Measurements from ENCODE around the gene ADH7. TPM values are rescaled to one million over a fixed set of nuclear protein-coding genes. Genes with fewer than 3 reads are reported as not detected.

ADH7 gene
- total RNA-seq (not detected in 2 replicates), polyA plus RNA-seq (not detected in 2 replicates)

DNA sequence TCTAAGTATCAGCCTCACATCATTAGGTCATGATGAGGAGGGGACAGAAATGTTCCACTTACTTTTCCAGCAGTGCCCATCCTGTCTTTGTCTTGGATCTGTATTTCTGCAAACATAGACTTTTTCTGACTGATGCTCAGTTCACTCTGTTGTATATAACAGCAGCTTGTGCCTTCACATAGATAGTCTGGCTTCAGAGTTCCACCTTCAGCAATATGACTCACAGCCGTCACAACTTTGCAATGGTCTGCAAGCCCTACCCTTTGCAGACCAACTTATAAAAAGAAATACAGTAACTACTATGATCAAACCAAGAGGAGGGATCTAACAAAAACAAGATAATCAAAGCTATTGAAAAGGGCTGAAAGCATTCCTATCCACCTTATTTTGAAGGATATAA lies at the start of gene ADH7:
ADH7 (minus strand) TSS at position 189 of the 400 bp plus-strand sequence; CDS start at position 80, 109 bp downstream.
- no peaks in the 10 kb centered on the region for H3K9me3 ChIP-seq (ENCODE audit: low read depth)
- TF ChIP-seq, protein P1, sequence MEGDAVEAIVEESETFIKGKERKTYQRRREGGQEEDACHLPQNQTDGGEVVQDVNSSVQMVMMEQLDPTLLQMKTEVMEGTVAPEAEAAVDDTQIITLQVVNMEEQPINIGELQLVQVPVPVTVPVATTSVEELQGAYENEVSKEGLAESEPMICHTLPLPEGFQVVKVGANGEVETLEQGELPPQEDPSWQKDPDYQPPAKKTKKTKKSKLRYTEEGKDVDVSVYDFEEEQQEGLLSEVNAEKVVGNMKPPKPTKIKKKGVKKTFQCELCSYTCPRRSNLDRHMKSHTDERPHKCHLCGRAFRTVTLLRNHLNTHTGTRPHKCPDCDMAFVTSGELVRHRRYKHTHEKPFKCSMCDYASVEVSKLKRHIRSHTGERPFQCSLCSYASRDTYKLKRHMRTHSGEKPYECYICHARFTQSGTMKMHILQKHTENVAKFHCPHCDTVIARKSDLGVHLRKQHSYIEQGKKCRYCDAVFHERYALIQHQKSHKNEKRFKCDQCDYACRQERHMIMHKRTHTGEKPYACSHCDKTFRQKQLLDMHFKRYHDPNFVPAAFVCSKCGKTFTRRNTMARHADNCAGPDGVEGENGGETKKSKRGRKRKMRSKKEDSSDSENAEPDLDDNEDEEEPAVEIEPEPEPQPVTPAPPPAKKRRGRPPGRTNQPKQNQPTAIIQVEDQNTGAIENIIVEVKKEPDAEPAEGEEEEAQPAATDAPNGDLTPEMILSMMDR (IDR thresholded peaks at IDR 0.05; ENCODE audit: poor library complexity), result no peak
- TF ChIP-seq EZH2phosphoT487 (IDR thresholded peaks at IDR 0.05; ENCODE audit: low read depth, severe bottlenecking, unreplicated experiment) (no peak), EZH2 (IDR thresholded peaks at IDR 0.05; ENCODE audit: borderline replicate concordance) (no peak)
- no peaks in the 10 kb centered on the region for H3K36me3 ChIP-seq (replicated peaks; ENCODE audit: insufficient read depth, low read depth)
- no peak within 1 kb of the TSS for H3K4me3 ChIP-seq
- H3K9me2 ChIP-seq (replicated peaks; ENCODE audit: insufficient read depth), result no peaks in the 10 kb centered on the region
- no peaks in the 10 kb centered on the region for H4K20me1 ChIP-seq (ENCODE audit: insufficient read depth, poor library complexity, severe bottlenecking)
- H3K27me3 ChIP-seq, result no peaks in the 10 kb centered on the region
- H2AFZ ChIP-seq, result no peak within 1 kb of the TSS
- H3K27ac ChIP-seq, result no peak within 1 kb of the TSS
- no peak for DNase-seq (ENCODE audit: low spot score)
- no peak within 1 kb of the TSS for H3K4me2 ChIP-seq
- H3K79me2 ChIP-seq, result no peaks in the 10 kb centered on the region
- no peaks in the 10 kb centered on the region for H3K4me1 ChIP-seq (ENCODE audit: insufficient read depth)
- 100% methylated on average over 1 of the region's 1 CpG for WGBS (ENCODE audit: low lambda C conversion rate, missing lambda C conversion rate)

DNA sequence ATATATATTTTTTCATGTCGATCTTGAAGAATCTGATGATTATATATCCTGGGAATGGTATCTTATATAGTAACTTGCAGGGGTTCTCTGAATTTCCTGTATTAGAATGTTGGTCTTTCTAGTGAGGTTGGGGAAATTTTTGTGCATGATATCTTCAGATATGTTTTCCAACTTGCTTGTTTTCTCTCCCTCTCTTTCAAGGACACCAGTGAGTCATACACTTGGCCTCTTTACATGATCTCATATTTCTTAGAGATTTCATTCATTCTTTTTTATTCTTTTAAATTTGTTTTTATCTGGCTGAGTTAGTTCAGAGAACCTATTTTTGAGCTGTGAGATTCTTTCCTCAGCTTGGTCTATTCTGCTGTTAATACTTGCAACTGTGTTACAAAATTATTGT lies 48.5 kb upstream of the ADH7 start:
- H3K4me2 ChIP-seq, result no peak overlapping the region
- TF ChIP-seq EZH2 (IDR thresholded peaks at IDR 0.05; ENCODE audit: borderline replicate concordance), result no peak
- TF ChIP-seq, protein P1 (IDR thresholded peaks at IDR 0.05; ENCODE audit: poor library complexity), result no peak
- no peak for TF ChIP-seq EZH2phosphoT487 (IDR thresholded peaks at IDR 0.05; ENCODE audit: low read depth, severe bottlenecking, unreplicated experiment)
- H3K4me1 ChIP-seq (ENCODE audit: insufficient read depth), result no peaks in the 10 kb centered on the region
- 88% methylated on average over 1 of the region's 1 CpG for WGBS (ENCODE audit: low lambda C conversion rate, missing lambda C conversion rate)
- no peaks in the 10 kb centered on the region for H3K9me2 ChIP-seq (replicated peaks; ENCODE audit: insufficient read depth)
- H3K36me3 ChIP-seq (replicated peaks; ENCODE audit: insufficient read depth, low read depth), result no peaks in the 10 kb centered on the region
- no peak for DNase-seq (ENCODE audit: low spot score)
- no peaks in the 10 kb centered on the region for H3K9me3 ChIP-seq (ENCODE audit: low read depth)
- no peak overlapping the region for H2AFZ ChIP-seq
- no peaks in the 10 kb centered on the region for H4K20me1 ChIP-seq (ENCODE audit: insufficient read depth, poor library complexity, severe bottlenecking)
- no peak overlapping the region for H3K27ac ChIP-seq
- no peak overlapping the region for H3K4me3 ChIP-seq
- no peaks in the 10 kb centered on the region for H3K79me2 ChIP-seq
- H3K27me3 ChIP-seq, result no peaks in the 10 kb centered on the region

DNA sequence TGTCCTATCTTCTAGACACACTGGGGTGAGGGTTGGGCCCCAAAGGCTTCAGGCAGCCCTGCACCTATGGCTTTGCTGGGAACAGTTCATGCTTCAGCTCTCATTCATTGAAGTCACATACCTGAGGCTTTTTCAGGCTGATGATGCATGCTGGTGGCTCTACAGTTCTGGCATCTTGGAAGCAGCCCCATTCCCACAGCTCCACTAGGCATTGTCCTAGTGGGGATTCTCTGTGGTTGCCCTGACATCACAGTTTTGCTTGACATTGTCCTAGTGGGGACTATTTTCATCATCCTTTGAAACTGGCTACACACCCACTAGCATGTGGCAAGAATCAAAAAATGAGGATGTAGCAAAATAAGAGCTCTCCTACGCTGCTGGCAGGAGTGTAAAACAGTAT lies 38.0 kb upstream of the ADH7 start:
- DNase-seq (ENCODE audit: low spot score), result no peak
- TF ChIP-seq, protein P1 (IDR thresholded peaks at IDR 0.05; ENCODE audit: poor library complexity), result no peak
- no peak for TF ChIP-seq EZH2phosphoT487 (IDR thresholded peaks at IDR 0.05; ENCODE audit: low read depth, severe bottlenecking, unreplicated experiment)
- no peak for TF ChIP-seq EZH2 (IDR thresholded peaks at IDR 0.05; ENCODE audit: borderline replicate concordance)

DNA sequence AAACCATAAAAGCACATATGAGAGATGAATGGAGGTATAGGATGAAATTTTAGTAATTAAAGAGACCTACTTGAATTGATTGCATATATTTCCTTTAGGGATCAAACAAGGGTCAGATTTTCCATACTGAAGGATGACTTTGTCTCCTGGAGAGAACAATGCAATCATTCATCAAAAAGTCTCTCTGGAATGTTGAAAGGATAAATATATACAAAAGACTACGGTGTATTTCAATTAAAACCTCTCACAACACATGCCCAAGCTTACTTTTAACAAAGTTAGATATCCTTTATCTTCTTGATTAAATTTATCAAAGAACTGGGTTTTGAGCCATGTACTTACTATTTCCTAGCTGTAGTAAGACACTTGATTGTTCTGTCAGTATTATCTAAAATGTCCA lies 36.8 kb upstream of the ADH7 start:
- no peaks in the 10 kb centered on the region for H3K4me1 ChIP-seq (ENCODE audit: insufficient read depth)
- H2AFZ ChIP-seq, result no peak overlapping the region
- H3K36me3 ChIP-seq (replicated peaks; ENCODE audit: insufficient read depth, low read depth), result no peaks in the 10 kb centered on the region
- no peak for TF ChIP-seq EZH2phosphoT487 (IDR thresholded peaks at IDR 0.05; ENCODE audit: low read depth, severe bottlenecking, unreplicated experiment)
- TF ChIP-seq, protein P1 (IDR thresholded peaks at IDR 0.05; ENCODE audit: poor library complexity), result no peak
- no peak for TF ChIP-seq EZH2 (IDR thresholded peaks at IDR 0.05; ENCODE audit: borderline replicate concordance)
- no peaks in the 10 kb centered on the region for H3K27me3 ChIP-seq
- no peaks in the 10 kb centered on the region for H3K79me2 ChIP-seq
- H3K4me2 ChIP-seq, result no peak overlapping the region
- no peak overlapping the region for H3K4me3 ChIP-seq
- H3K9me2 ChIP-seq (replicated peaks; ENCODE audit: insufficient read depth), result no peaks in the 10 kb centered on the region
- no peak for DNase-seq (ENCODE audit: low spot score)
- H3K9me3 ChIP-seq (ENCODE audit: low read depth), result no peaks in the 10 kb centered on the region
- no peaks in the 10 kb centered on the region for H4K20me1 ChIP-seq (ENCODE audit: insufficient read depth, poor library complexity, severe bottlenecking)
- H3K27ac ChIP-seq, result no peak overlapping the region
- WGBS (ENCODE audit: low lambda C conversion rate, missing lambda C conversion rate), result 59% methylated on average over 1 of the region's 1 CpG

More for the DNA sequence above, 38.0 kb upstream of the ADH7 start:
- no peak overlapping the region for H3K4me2 ChIP-seq
- no peaks in the 10 kb centered on the region for H3K4me1 ChIP-seq (ENCODE audit: insufficient read depth)
- no peaks in the 10 kb centered on the region for H3K36me3 ChIP-seq (replicated peaks; ENCODE audit: insufficient read depth, low read depth)
- no peak overlapping the region for H3K27ac ChIP-seq
- H3K27me3 ChIP-seq, result no peaks in the 10 kb centered on the region
- no peak overlapping the region for H3K4me3 ChIP-seq
- no peaks in the 10 kb centered on the region for H3K9me3 ChIP-seq (ENCODE audit: low read depth)
- no peak overlapping the region for H2AFZ ChIP-seq
- H3K79me2 ChIP-seq, result no peaks in the 10 kb centered on the region
- 83% methylated on average over 1 of the region's 1 CpG for WGBS (ENCODE audit: low lambda C conversion rate, missing lambda C conversion rate)
- no peaks in the 10 kb centered on the region for H4K20me1 ChIP-seq (ENCODE audit: insufficient read depth, poor library complexity, severe bottlenecking)
- no peaks in the 10 kb centered on the region for H3K9me2 ChIP-seq (replicated peaks; ENCODE audit: insufficient read depth)

All from hepatocyte (in vitro differentiated cells).